ENCODE measurements around the gene APH1A.
"Not testable (repeated sequence)": the region's sequence is repeated elsewhere in the genome, so short reads cannot be mapped to it uniquely, and the experiment has no call there.

The APH1A gene

DNA sequence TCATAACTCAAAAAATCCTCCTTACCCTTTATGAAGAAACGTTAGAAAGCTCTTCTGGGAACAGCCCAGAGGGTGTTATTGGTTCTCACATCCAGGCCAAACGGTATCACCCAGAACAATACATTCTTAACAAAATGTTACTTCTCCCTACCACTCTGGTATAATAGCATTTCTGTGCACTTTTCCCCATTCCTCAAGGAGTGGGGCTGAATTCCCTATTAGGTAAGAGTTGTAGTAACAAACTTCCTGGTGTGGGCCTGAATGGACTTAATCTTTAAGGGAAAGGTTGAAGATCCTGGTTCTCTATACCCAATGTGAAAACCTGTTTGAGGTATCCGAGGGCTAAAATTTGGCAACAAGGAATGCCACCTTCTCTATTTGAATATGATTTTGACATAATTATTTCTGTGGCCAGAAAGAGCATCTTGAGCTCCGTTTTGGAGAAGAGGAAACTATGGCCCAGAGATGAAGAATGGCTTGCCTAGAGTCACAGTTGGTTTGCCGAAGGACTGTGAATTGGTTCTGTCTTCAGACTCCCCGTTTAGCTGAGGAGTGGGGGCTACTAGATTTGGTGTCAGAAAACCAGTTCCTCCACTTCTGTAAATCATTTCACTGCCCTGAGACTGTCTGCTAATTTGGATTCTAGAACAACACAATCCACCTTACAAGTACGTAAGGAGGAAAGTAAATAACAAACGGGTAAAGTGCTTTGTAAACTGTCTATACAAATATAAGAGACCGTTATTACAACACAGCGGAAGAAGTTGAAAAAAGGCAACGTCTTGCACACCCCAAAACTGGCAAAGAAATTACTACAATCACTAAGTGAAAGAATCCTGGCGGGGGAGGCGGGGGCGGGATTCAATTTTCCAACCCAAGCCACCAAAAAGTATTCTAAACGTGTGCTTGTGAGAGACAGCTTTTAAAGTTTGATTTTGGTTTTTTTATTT, 35.2 kb downstream of the APH1A start:
- DNase-seq = peak; percentile 34

DNA sequence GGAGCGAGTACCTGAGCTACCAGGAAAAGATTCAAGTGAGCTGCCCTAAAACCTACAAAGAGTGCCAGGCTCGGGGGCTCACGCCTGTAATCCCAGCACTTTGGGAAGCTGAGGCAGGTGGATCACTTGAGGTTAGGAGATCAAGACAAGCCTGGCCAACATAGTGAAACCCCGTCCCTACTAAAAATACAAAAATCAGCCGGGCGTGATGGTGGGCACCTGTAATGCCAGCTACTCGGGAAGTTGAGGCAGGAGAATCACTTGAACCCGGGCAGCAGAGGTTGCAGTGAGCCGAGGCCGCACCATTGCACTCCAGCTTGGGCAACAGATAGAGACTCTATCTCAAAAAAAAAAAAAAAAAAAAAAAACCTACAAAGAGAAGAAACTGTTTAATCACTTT, 35.9 kb downstream of the APH1A start:
- not testable (repeated sequence) for DNase-seq

DNA sequence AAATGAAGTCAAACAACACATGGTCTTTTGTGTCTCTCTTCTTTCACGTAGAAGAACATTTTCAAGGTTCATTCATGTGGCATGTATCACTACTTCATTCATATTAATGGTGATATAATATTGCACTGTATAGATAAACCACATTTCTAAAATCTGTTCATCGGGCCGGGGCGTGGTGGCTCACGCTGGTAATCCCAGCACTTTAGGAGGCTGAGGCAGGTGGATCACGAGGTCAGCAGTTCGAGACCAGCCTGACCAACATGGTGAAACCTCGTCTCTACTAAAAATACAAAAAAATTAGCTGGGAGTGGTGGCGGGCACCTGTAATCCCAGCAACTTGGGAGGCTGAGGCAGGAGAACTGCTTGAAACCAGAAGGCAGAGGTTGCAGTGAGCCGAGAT, 40.6 kb downstream of the APH1A start:
- DNase-seq = not testable (repeated sequence)

- no peak for DNase-seq
Measured at GRCh38 chr1:150227228-150227627, 41.6 kb downstream of the APH1A start.

- DNase-seq = no peak
Measured at GRCh38 chr1:150226486-150226885, 42.3 kb downstream of the APH1A start.

GRCh38 chr1:150225546-150225945, 43.3 kb downstream of the APH1A start:
- no peak for DNase-seq

GRCh38 chr1:150224983-150225382, 43.8 kb downstream of the APH1A start:
- no peak for DNase-seq

- no peak for DNase-seq
Measured at GRCh38 chr1:150221552-150221951, 47.3 kb downstream of the APH1A start.

- DNase-seq = not testable (repeated sequence)
Measured at GRCh38 chr1:150215855-150216254, 53.0 kb downstream of the APH1A start.
